IPS-18c (cell line): ENCODE results near the gene ERGIC1.

ENCODE experiments used
- H3K4me3 ChIP-seq: 2 replicates; pipeline ENCODE4 v1.7.0; 2013; ENCODE audit warnings: low read depth, mild to moderate bottlenecking, low read length, moderate library complexity; ENCODE audit not compliant: insufficient read depth
- H3K9me3 ChIP-seq: one replicate; pipeline ENCODE4 v1.6.1; 2013; ENCODE audit warnings: mild to moderate bottlenecking, low read length, moderate library complexity; ENCODE audit not compliant: control insufficient read depth, insufficient read depth

ERGIC1 gene

DNA sequence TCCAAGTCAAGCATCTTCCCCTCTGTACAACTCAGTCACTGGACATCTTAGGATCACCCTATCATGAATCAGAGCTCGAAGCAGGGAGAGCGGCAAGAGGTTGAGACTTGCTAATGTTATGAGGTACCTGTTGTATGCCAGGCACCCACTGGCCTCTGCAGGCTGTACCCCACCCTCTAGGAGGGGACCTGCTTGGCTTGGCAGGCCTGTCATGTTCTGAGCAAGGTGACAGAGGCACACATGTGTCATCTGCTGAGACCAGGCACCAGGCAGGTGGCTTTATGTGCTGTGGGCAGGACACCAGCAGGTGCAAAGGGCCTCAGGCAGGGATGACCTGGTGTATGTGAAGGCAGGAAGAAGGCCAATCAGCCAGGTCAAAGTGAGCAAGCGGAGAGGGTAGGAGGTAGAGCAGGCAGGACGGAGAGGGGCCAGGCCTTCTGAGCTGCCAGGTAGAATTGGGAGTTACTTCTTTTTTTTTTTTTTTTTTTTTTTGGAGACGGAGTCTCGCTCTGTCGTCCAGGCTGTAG, 64.9 kb downstream of the ERGIC1 start:
- H3K4me3 ChIP-seq: no peak overlapping the region
- H3K9me3 ChIP-seq: peaks cover 2% of the 10 kb centered on the region

GRCh38 chr5:172899436-172899835, 65.4 kb downstream of the ERGIC1 start:
- H3K9me3 ChIP-seq: peaks cover 2% of the 10 kb centered on the region
- no peak overlapping the region for H3K4me3 ChIP-seq

- Histone ChIP-seq H3K9me3 (peaks cover 2% of the 10 kb centered on the region), H3K4me3 (no peak overlapping the region)
Observed at GRCh38 chr5:172901012-172901780, 67.1 kb downstream of the ERGIC1 start.

DNA sequence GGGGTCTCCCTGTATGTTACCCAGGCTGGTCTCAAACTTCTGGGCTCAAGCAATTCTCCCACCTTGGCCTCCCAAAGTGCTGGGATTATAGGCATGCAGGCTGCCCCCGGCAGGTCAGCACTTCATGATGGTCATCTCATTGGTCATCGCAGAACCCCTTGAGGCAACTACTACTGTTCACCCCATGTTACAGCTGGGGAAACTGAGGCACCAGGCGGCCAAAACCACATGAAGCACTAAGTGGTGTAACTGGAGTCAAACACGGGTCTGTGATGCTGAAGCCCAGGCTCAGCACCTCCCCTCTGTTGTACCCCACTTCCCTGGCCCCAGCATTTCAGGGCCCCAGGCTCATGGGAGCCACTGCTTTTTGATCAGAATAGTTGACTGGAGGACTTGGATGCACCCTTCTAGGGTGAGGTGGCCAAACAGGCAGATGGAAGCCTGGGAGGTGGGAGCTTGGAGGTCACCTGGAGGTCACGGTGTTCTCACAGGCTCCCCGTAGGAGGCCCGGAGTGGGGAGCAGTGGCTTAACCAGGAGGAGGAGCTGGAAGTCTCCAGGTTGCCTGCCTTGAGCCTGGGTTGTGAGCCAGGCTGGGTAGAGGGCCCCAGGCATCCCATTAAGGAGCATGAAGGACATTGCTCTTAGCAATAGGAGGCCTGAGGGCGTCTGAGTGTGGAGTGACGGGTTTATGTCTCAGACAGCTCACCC, 67.9 kb downstream of the ERGIC1 start:
- Histone ChIP-seq H3K4me3 (no peak overlapping the region), H3K9me3 (peaks cover 2% of the 10 kb centered on the region)

- Histone ChIP-seq H3K4me3 (no peak overlapping the region), H3K9me3 (no peaks in the 10 kb centered on the region)
Observed at GRCh38 chr5:172902497-172903472, 68.7 kb downstream of the ERGIC1 start.

- Histone ChIP-seq H3K9me3 (no peaks in the 10 kb centered on the region), H3K4me3 (no peak overlapping the region)
Observed at GRCh38 chr5:172903790-172904189, 69.7 kb downstream of the ERGIC1 start.

DNA sequence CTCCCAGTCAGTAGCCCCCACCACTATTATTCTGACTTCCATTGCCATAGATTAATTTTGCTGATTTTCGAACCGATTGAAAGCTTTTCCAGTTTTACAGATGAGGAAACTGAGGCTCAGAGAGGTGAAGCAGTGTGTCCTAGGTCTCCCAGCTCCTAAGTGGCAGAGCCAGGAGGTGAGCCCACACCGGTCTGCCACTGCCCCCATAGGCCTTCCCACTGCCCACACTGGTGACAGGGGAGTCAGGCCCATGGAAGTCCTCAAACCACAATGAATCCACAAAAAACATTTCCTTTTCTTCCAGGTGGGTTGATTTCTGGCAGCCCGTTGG, 70.2 kb downstream of the ERGIC1 start:
- H3K9me3 ChIP-seq: no peaks in the 10 kb centered on the region
- no peak overlapping the region for H3K4me3 ChIP-seq

- Histone ChIP-seq H3K4me3 (no peak overlapping the region), H3K9me3 (no peaks in the 10 kb centered on the region)
Observed at GRCh38 chr5:172904643-172905345, 70.7 kb downstream of the ERGIC1 start.

DNA sequence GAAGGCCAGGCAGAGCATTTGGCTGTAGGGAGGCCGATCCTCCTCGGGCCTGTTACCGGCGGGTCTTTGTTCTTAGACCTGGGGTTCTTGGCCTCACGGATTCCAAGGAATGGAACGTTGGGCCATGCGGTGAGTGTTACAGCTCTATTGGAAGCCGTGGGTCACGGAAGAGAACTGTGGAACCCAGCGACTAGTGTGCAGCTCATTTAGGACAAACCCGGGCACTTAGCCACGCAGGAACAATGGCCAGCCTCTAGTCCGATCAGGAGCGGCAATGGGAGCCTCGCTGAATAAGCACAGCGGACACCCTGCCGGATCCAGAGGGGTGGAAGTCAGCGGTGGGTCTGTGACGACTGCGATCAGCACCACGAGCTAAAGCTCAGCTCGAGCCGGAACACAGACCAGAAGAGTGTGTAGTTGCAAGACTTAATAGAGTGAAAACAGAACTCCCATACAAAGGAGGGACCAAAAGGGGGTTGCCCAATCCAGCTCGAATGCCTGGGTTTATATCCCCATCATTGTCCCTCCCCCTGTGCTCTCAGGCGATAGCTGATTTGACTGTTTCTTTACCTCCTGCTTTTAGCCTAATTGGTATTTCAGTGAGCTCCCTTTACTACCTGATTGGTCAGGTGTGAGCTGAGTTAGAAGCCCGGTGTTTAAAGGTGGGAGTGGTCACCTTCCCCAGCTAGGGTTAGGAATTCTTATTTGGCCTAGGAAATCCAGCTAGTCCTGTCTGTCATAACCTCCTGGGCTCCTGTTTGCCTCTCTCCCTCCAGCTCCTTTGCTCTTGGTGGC, 71.5 kb downstream of the ERGIC1 start:
- Histone ChIP-seq H3K9me3 (no peaks in the 10 kb centered on the region), H3K4me3 (no peak overlapping the region)

DNA sequence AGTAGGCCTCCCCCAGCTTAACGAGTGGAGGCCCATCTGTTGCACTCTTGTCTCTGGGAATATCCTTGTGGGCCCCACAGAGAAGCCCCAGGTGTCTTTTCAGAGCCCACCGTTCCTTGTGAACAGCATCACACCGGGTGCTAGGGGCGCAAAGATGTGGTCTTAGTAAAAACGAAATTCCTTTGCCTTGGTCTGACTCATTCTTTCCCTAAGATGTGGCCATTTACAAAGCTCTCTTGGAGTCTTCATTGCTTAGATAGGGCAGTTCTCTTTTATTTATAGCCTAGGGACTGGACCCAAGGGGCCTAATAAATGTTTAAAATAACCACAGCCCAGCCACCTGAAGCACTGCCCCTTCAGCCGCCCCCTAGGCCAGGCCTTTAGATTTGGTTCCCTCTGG, 72.4 kb downstream of the ERGIC1 start:
- H3K9me3 ChIP-seq: no peaks in the 10 kb centered on the region
- H3K4me3 ChIP-seq: no peak overlapping the region

- Histone ChIP-seq H3K9me3 (no peaks in the 10 kb centered on the region), H3K4me3 (no peak overlapping the region)
Observed at GRCh38 chr5:172906888-172907287, 72.8 kb downstream of the ERGIC1 start.

DNA sequence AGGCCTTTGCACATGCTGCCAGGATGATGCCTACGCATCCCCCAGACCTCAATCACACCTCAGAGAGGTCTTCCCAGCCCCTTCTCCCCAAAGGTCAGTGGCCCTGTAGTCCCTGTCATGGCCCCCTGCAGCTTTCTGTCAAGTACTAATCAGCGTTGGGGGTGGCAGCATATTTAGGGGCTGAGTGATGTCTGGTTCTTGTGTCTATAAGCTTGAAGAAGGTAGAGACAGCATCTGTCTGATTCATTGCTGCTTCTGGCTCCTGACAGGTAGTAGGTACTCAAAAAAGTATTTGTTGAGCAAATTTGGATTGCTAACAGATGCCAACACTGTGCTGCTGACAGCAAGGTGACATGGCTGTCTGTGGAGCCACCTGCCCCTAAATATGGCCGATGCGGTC, 73.6 kb downstream of the ERGIC1 start:
- Histone ChIP-seq H3K4me3 (no peak overlapping the region), H3K9me3 (no peaks in the 10 kb centered on the region)

GRCh38 chr5:172908662-172909061, 74.6 kb downstream of the ERGIC1 start:
- no peaks in the 10 kb centered on the region for H3K9me3 ChIP-seq
- H3K4me3 ChIP-seq: no peak overlapping the region

- H3K9me3 ChIP-seq: no peaks in the 10 kb centered on the region
- H3K4me3 ChIP-seq: no peak overlapping the region
Observed at GRCh38 chr5:172909931-172910502, 76.0 kb downstream of the ERGIC1 start.

DNA sequence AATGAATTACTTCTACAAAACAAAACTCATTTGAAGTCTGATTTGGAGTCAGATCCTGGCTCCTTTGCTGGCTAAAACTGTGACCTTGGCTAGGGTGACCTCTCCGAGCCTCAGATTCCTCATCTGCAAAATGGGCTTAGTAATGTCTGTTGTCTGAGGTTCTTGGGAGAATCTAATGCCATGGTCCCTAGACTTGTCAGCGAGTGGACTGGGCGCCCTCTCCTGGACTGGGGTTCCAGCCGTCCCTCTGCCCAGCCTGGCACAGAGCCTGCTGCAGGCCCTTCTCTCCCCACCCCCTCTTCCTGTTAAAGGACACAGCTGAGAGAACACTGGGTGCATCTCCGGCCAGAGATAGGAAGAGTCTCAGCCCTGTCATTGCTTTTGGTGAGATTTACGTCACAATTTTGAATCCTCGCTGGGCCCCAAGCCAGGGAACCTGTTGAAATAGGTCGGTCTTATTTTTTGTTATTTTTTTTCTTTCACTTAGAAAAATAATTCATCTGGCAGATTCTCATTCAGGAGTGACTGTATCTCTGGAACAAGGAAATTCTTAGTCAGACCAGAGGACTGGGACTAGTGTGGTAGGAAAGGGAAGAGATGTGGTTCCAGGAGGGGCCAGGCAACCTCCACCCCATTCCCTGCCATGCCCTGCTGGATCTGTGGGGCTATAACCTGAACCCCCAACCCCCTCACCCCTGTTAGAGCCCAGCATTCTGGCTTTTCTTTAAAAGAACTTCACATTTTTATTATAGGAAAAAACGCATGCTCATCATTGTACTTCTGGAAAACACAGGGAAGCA, 77.0 kb downstream of the ERGIC1 start:
- Histone ChIP-seq H3K9me3 (no peaks in the 10 kb centered on the region), H3K4me3 (no peak overlapping the region)
